ENCODE results near the gene HAPLN3. TPM values are rescaled to one million over a fixed set of nuclear protein-coding genes. Genes with fewer than 3 reads are reported as not detected.

The HAPLN3 gene
- total RNA-seq, 1 experiment from 2014 or later = 5.0 TPM

DNA sequence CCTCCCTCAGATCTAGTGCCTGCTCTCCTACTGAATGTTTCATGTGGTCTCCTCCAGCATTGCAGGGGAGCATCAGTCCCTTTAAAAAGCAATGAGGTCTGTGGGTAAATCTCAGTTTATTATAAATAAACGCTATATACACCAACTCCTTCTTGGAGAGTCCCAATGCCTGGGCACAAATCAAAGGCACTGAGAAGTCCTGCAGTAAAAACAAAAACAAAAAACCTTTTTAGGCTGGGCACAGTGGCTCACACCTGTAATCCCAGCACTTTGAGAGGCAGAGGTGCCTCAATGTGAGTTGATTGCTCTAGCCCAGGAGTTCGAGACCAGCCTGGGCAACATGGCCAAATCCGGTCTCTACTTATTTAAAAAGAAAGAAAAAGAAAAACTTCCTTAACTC, 47.1 kb downstream of the HAPLN3 start:
- no TSS peak for BruUV-seq (replicated peaks)
- POLR2A ChIA-PET = no interaction called here
- CTCF ChIA-PET = no interaction called here
- H3K9me3 Mint-ChIP-seq (ENCODE audit: unreplicated experiment) = no peaks in the 10 kb centered on the region
- H3K4me3 Mint-ChIP-seq (ENCODE audit: unreplicated experiment) = no peak overlapping the region
- H3K4me1 Mint-ChIP-seq (ENCODE audit: insufficient read depth, unreplicated experiment) = no peaks in the 10 kb centered on the region
- no peak for DNase-seq (ENCODE audit: unreplicated experiment)
- H3K27ac Mint-ChIP-seq (ENCODE audit: low read depth, unreplicated experiment) = no peak overlapping the region
- TF ChIP-seq, protein P1, sequence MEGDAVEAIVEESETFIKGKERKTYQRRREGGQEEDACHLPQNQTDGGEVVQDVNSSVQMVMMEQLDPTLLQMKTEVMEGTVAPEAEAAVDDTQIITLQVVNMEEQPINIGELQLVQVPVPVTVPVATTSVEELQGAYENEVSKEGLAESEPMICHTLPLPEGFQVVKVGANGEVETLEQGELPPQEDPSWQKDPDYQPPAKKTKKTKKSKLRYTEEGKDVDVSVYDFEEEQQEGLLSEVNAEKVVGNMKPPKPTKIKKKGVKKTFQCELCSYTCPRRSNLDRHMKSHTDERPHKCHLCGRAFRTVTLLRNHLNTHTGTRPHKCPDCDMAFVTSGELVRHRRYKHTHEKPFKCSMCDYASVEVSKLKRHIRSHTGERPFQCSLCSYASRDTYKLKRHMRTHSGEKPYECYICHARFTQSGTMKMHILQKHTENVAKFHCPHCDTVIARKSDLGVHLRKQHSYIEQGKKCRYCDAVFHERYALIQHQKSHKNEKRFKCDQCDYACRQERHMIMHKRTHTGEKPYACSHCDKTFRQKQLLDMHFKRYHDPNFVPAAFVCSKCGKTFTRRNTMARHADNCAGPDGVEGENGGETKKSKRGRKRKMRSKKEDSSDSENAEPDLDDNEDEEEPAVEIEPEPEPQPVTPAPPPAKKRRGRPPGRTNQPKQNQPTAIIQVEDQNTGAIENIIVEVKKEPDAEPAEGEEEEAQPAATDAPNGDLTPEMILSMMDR (IDR thresholded peaks at IDR 0.05; ENCODE audit: unreplicated experiment) = no peak
- H3K36me3 Mint-ChIP-seq (ENCODE audit: insufficient read depth, unreplicated experiment) = no peaks in the 10 kb centered on the region
- intact Hi-C loops (cut with micrococcal nuclease) = no loop called here
- no peaks in the 10 kb centered on the region for H3K27me3 Mint-ChIP-seq (ENCODE audit: insufficient read depth, unreplicated experiment)

DNA sequence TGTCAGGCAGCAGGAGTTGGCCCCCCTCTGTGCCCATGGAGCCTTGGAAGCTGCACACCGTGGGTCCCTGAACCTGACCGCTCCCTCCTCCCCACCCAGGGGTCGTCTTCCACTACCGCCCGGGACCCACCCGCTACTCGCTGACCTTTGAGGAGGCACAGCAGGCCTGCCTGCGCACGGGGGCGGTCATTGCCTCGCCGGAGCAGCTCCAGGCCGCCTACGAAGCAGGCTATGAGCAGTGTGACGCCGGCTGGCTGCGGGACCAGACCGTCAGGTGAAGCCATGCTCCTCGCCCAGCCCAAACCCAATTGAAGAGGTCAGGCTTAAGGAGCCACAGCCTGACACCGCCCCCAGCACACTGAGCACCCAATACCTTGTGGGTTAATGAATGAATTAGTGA, 48.2 kb downstream of the HAPLN3 start:
- no peak overlapping the region for H3K27ac Mint-ChIP-seq (ENCODE audit: low read depth, unreplicated experiment)
- ChIA-PET CTCF (no interaction called here), POLR2A (no interaction called here)
- no peaks in the 10 kb centered on the region for H3K36me3 Mint-ChIP-seq (ENCODE audit: insufficient read depth, unreplicated experiment)
- no peak for DNase-seq (ENCODE audit: unreplicated experiment)
- intact Hi-C loops (cut with micrococcal nuclease) = no loop called here
- H3K27me3 Mint-ChIP-seq (ENCODE audit: insufficient read depth, unreplicated experiment) = no peaks in the 10 kb centered on the region
- H3K4me1 Mint-ChIP-seq (ENCODE audit: insufficient read depth, unreplicated experiment) = no peaks in the 10 kb centered on the region
- H3K9me3 Mint-ChIP-seq (ENCODE audit: unreplicated experiment) = no peaks in the 10 kb centered on the region
- TF ChIP-seq, protein P1 (IDR thresholded peaks at IDR 0.05; ENCODE audit: unreplicated experiment) = no peak
- H3K4me3 Mint-ChIP-seq (ENCODE audit: unreplicated experiment) = no peak overlapping the region
- BruUV-seq (replicated peaks) = no TSS peak

DNA sequence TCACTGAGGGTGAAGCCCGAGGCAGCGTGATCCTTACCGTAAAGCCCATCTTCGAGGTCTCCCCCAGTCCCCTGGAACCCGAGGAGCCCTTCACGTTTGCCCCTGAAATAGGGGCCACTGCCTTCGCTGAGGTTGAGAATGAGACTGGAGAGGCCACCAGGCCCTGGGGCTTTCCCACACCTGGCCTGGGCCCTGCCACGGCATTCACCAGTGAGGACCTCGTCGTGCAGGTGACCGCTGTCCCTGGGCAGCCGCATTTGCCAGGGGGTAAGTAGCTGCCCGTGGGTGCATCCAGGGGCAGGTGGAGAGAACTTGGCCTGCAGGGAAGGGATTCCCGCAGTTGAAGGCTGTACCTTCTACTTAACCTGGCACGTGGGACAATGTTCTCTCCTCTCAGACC, 49.7 kb downstream of the HAPLN3 start:
- POLR2A ChIA-PET = no interaction called here
- H3K4me3 Mint-ChIP-seq (ENCODE audit: unreplicated experiment) = no peak overlapping the region
- no TSS peak for BruUV-seq (replicated peaks)
- TF ChIP-seq, protein P1 (IDR thresholded peaks at IDR 0.05; ENCODE audit: unreplicated experiment) = no peak
- H3K9me3 Mint-ChIP-seq (ENCODE audit: unreplicated experiment) = no peaks in the 10 kb centered on the region
- no peaks in the 10 kb centered on the region for H3K36me3 Mint-ChIP-seq (ENCODE audit: insufficient read depth, unreplicated experiment)
- DNase-seq (ENCODE audit: unreplicated experiment) = no peak
- H3K4me1 Mint-ChIP-seq (ENCODE audit: insufficient read depth, unreplicated experiment) = no peaks in the 10 kb centered on the region
- H3K27me3 Mint-ChIP-seq (ENCODE audit: insufficient read depth, unreplicated experiment) = no peaks in the 10 kb centered on the region
- CTCF ChIA-PET = no interaction called here
- intact Hi-C loops (cut with micrococcal nuclease) = no loop called here
- H3K27ac Mint-ChIP-seq (ENCODE audit: low read depth, unreplicated experiment) = no peak overlapping the region

DNA sequence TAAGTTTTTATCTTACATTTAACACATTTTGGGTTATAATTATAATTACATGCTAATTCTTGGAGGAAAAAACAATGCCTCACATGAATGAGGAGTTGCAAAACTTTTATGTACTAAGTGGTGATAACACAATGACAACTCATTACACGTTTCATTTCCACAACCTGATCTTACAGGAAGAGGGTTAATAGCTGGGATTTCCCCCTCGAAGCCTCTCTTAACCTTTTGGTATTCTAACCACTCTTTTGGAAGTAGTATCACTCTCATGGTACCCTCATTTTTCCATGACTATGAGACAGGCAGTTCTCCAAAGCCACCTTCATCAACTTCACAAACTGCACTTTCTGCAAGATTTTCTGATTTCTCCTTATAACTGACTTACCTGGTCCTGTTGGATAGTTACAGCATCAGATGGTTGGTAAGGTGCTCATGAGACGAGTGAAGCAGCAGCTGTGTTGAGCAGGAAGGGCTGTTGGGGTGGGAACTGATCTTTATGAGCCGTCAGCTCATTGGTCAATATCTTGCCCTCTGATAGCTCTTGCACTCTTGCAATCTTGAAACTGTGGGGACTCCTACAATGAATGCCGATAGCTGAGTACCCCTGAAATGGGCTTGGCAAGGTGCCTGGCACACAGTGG, 50.5 kb downstream of the HAPLN3 start:
- DNase-seq (ENCODE audit: unreplicated experiment) = no peak
- Mint-ChIP-seq H3K9me3 (ENCODE audit: unreplicated experiment) (no peaks in the 10 kb centered on the region), H3K36me3 (ENCODE audit: insufficient read depth, unreplicated experiment) (no peaks in the 10 kb centered on the region), H3K27me3 (ENCODE audit: insufficient read depth, unreplicated experiment) (no peaks in the 10 kb centered on the region), H3K4me3 (ENCODE audit: unreplicated experiment) (no peak overlapping the region), H3K27ac (ENCODE audit: low read depth, unreplicated experiment) (no peak overlapping the region), H3K4me1 (ENCODE audit: insufficient read depth, unreplicated experiment) (no peaks in the 10 kb centered on the region)
- no TSS peak for BruUV-seq (replicated peaks)
- POLR2A ChIA-PET = no interaction called here
- TF ChIP-seq, protein P1 (IDR thresholded peaks at IDR 0.05; ENCODE audit: unreplicated experiment) = no peak
- intact Hi-C loops (cut with micrococcal nuclease) = no loop called here
- CTCF ChIA-PET = interaction anchor here (0.6 to 0.7 kb wide), 2 partner anchors 191 to 382 kb away, joined by 3 read pairs; no protein-coding TSS in a partner anchor

Data from MCF 10A (cell line).